Measurements from ENCODE around the gene ERCC4. TPM values are rescaled to one million over a fixed set of nuclear protein-coding genes. Genes with fewer than 3 reads are reported as not detected.

ERCC4 gene
- total RNA-seq, 1 donor from 2014 or later: 7.2 TPM

DNA sequence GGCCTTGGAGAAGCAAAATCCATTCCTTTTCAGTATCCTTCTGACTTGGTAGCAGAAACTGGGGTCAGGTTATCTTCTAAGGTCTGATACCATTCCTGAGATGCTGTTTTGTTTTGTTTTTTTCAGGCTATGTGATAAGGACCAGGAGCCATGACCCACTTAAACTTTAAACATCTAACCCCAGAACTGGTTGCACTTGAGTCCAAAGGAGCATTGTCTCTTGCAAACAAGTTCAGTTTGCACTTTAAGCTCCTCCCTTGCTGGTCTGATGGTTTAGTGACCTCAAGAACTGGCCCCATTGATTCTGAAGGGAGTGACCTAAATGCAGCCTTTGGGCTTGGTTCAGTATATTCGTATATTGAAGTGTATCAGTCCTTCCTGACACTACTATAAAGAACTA lies 75.2 kb downstream of the ERCC4 start:
- H3K4me3 ChIP-seq (ENCODE audit: low read depth, low read length): no peak overlapping the region
- H3K27me3 ChIP-seq (ENCODE audit: control insufficient read depth, insufficient read depth, low read length): no peaks in the 10 kb centered on the region
- TF ChIP-seq, protein P1, sequence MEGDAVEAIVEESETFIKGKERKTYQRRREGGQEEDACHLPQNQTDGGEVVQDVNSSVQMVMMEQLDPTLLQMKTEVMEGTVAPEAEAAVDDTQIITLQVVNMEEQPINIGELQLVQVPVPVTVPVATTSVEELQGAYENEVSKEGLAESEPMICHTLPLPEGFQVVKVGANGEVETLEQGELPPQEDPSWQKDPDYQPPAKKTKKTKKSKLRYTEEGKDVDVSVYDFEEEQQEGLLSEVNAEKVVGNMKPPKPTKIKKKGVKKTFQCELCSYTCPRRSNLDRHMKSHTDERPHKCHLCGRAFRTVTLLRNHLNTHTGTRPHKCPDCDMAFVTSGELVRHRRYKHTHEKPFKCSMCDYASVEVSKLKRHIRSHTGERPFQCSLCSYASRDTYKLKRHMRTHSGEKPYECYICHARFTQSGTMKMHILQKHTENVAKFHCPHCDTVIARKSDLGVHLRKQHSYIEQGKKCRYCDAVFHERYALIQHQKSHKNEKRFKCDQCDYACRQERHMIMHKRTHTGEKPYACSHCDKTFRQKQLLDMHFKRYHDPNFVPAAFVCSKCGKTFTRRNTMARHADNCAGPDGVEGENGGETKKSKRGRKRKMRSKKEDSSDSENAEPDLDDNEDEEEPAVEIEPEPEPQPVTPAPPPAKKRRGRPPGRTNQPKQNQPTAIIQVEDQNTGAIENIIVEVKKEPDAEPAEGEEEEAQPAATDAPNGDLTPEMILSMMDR (IDR thresholded peaks at IDR 0.05; ENCODE audit: insufficient read depth, low read length, poor library complexity, severe bottlenecking): no peak
- no peaks in the 10 kb centered on the region for H3K36me3 ChIP-seq (ENCODE audit: control insufficient read depth, insufficient read depth, low read length)
- DNase-seq (ENCODE audit: low read depth): no peak

DNA sequence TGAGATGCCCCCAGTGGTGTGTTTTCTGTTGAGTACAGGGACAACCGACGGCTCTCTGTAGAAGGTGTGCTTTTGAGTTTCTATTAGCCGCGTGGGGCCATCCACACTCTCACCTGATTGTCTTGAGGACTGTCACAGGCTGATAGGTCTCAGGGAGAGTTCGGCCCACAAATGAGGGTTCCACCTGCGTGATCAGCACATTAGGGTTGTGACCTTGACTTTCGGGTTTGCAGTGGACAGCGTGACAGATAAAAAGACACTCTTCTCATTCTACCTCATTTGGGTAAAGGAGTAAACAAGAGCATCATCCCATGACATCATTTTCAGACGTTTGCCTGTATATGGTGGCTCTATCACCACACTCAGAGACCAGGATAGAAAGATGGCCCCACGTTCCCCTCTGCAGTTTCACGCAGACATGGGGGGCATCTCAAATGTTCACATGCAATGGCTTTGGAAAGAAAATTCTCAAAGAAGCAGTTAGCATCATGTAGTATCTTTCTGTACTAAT lies 76.9 kb downstream of the ERCC4 start:
- H3K36me3 ChIP-seq (ENCODE audit: control insufficient read depth, insufficient read depth, low read length): no peaks in the 10 kb centered on the region
- no peaks in the 10 kb centered on the region for H3K27me3 ChIP-seq (ENCODE audit: control insufficient read depth, insufficient read depth, low read length)
- no peak for DNase-seq (ENCODE audit: low read depth)
- TF ChIP-seq, protein P1 (IDR thresholded peaks at IDR 0.05; ENCODE audit: insufficient read depth, low read length, poor library complexity, severe bottlenecking): no peak
- no peak overlapping the region for H3K4me3 ChIP-seq (ENCODE audit: low read depth, low read length)

DNA sequence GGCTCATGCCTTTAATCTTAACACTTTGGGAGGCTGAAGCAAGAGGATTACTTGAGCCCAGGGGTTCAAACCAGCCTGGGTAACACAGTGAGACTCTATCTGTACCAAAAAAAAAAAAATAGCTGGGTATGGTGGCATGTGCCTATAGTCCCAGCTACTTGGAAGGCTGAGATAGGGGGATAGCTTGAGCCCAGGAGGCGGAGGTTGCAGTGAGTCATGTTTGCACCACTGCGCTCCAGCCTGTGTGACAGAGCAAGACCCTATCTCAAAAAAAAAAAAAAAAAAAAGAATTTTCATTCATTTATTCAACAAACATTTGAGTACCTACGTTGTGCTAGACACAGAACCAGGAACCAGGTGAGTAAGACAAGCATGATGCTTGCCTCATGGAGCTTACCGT lies 77.6 kb downstream of the ERCC4 start:
- Histone ChIP-seq H3K27me3 (ENCODE audit: control insufficient read depth, insufficient read depth, low read length) (no peaks in the 10 kb centered on the region), H3K36me3 (ENCODE audit: control insufficient read depth, insufficient read depth, low read length) (no peaks in the 10 kb centered on the region), H3K4me3 (ENCODE audit: low read depth, low read length) (no peak overlapping the region)
- no peak for DNase-seq (ENCODE audit: low read depth)
- TF ChIP-seq, protein P1 (IDR thresholded peaks at IDR 0.05; ENCODE audit: insufficient read depth, low read length, poor library complexity, severe bottlenecking): no peak

DNA sequence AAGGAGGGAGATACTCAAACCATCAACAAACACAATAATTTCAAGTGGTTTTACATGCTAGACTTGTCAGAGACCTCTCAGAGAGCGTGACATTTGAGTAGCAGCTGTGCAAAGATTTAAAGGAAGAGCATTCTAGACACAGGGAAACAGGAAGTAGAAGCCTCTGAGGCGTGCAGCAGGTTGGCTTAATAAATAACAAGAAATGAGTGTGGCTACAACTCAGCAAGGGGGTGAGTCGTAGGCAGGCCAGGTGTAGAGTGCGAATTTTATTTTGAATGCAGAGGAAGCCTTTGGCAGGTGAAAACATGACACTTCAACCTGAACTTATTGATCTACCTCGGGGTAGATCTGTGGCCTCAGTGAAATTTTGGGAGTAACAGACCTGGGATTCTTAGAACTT lies 78.0 kb downstream of the ERCC4 start:
- Histone ChIP-seq H3K4me3 (ENCODE audit: low read depth, low read length) (no peak overlapping the region), H3K36me3 (ENCODE audit: control insufficient read depth, insufficient read depth, low read length) (no peaks in the 10 kb centered on the region), H3K27me3 (ENCODE audit: control insufficient read depth, insufficient read depth, low read length) (no peaks in the 10 kb centered on the region)
- TF ChIP-seq, protein P1 (IDR thresholded peaks at IDR 0.05; ENCODE audit: insufficient read depth, low read length, poor library complexity, severe bottlenecking): no peak
- peak; percentile 84 for DNase-seq (ENCODE audit: low read depth)

DNA sequence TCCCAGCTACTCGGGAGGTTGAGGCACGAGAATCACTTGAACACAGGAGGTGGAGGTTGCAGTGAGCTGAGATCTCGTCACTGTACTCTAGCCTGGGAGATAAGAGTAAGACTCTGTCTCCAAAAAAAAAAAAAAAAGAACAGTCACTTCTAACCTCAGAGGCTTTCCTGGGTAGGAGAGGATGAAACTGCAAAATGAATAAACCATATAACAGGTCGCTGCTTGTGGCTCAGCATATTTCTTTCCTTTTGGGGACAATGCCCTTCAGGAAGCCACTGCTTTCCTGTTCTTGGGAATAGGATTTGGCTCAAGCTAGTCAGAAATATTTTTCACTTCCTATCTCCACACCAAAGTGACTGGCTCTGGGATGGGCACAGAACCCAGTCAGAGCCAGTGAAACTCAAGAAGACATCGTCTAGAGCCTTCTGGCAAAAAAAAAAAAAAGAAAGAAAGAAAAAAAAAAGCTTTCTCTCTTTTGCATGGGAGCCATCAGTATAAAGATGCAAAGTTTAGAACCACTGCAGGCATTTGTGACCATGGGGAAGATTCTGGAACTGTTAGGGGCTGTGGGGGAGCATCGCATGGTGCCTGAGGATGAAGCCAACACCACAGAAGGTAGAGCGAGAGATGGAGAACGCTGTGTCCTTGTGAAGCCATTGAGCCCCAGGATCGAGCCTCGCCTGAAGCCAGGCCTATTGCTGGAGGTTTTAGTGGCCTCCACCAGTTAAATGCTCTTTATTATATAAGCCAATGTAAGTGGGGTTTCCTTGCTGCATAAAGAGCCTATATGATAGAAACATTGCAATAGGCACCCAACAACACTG lies 79.3 kb downstream of the ERCC4 start:
- DNase-seq (ENCODE audit: low read depth): no peak
- TF ChIP-seq, protein P1 (IDR thresholded peaks at IDR 0.05; ENCODE audit: insufficient read depth, low read length, poor library complexity, severe bottlenecking): no peak
- Histone ChIP-seq H3K4me3 (ENCODE audit: low read depth, low read length) (no peak overlapping the region), H3K27me3 (ENCODE audit: control insufficient read depth, insufficient read depth, low read length) (no peaks in the 10 kb centered on the region), H3K36me3 (ENCODE audit: control insufficient read depth, insufficient read depth, low read length) (no peaks in the 10 kb centered on the region)

Data from kidney epithelial cell (primary cell).